Vagina (tissue), 2 donors: ENCODE measurements around the gene EGR2.

Experiments
- POLR2A ChIP-seq, 2 donors: fragments of 450-650 bp; IDR thresholded peaks; one replicate each; pipeline ENCODE4 v1.6.1; 2017; ENCODE audit warnings: antibody characterized with exemption in 2 of 2, mild to moderate bottlenecking in 2 of 2, moderate library complexity in 2 of 2
- POLR2AphosphoS5 ChIP-seq, 2 donors: sonication (generic); formaldehyde crosslinking; IDR thresholded peaks; one replicate each; pipeline ENCODE4 v1.9.0; 2017; ENCODE audit warnings: antibody characterized with exemption in 2 of 2, mild to moderate bottlenecking in 2 of 2, low read depth in 1 of 2; ENCODE audit not compliant: insufficient read depth in 1 of 2
- TF ChIP-seq, protein P1 (sequence below), 3 experiments: fragments of 450-650 bp in 2 of 3; fragments of 200-600 bp in 1 of 3; sonication (generic) in 1 of 3; IDR thresholded peaks; one replicate each; pipeline ENCODE4 v1.5.1; 2017 to 2019; ENCODE audit warnings: antibody characterized with exemption in 3 of 3, mild to moderate bottlenecking in 2 of 3, moderate library complexity in 2 of 3

DNA sequence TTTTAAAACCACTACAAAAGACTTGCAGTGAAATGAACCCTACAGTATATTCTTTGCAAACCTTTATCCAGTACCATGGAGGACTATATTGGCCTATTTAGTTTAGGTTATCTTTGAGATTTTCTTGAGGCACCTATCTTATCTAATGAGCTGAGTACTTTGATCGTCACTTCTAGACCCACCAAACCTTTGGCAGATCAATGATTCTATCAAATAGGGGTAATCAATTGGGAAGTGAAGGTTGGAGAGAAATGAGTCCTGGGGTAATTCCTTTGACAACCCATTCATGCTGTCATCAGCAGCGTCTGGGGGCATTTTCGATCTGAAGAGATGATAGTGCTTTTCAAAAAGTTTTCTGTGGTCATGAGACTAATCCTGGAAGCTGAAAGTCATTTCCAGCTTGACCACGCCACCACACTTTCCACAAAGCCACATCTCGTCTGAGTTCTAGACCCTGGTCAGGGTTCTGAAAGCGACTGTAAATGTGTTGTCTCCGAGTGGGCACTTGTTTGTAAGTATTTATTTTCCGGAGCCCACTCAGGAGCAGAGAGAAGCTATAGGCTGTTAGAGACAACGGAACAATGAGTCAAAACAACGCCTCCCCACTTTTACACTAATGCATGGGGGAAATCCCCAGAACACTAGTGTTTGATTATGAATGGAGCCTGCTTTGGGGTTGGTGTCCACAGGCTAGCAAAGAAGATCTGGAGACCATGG is 4.8 kb downstream of the EGR2 start:
- TF ChIP-seq, protein P1, sequence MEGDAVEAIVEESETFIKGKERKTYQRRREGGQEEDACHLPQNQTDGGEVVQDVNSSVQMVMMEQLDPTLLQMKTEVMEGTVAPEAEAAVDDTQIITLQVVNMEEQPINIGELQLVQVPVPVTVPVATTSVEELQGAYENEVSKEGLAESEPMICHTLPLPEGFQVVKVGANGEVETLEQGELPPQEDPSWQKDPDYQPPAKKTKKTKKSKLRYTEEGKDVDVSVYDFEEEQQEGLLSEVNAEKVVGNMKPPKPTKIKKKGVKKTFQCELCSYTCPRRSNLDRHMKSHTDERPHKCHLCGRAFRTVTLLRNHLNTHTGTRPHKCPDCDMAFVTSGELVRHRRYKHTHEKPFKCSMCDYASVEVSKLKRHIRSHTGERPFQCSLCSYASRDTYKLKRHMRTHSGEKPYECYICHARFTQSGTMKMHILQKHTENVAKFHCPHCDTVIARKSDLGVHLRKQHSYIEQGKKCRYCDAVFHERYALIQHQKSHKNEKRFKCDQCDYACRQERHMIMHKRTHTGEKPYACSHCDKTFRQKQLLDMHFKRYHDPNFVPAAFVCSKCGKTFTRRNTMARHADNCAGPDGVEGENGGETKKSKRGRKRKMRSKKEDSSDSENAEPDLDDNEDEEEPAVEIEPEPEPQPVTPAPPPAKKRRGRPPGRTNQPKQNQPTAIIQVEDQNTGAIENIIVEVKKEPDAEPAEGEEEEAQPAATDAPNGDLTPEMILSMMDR (IDR thresholded peaks at IDR 0.05) = no peak
- TF ChIP-seq POLR2A (IDR thresholded peaks at IDR 0.05) (no peak), POLR2AphosphoS5 (IDR thresholded peaks at IDR 0.05; ENCODE audit: insufficient read depth in 1 of 2, low read depth in 1 of 2) (no peak)
